HG02763 (cell line): ENCODE data around the gene SEMA6D.

ENCODE experiments used
- ATAC-seq: cut with Tn5 transposase; IDR thresholded peaks from one replicate; pipeline ENCODE4 v1.9.1; 2021; ENCODE audit warnings: mild to moderate bottlenecking, moderate library complexity; ENCODE audit not compliant: unreplicated experiment

SEMA6D gene

DNA sequence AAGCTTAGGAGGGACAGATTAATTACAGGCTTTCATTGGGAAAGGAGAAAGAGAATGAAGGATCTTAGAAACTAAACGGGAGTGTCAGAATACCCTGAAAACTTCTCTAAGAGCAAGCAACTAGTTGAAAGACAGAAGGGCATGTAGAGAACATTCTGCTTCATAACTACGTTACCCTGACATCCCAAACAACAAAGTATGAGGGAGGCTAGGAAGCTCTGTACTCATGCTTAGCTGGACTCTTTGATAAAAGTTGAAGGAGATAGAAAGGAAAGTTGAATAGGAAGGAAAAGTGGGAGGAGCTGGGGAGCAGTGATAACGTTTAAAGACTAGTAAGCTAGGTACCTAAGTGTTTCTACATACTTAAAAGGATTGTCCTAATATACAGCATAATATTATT, 64.2 kb downstream of the SEMA6D start:
- no peak for ATAC-seq

DNA sequence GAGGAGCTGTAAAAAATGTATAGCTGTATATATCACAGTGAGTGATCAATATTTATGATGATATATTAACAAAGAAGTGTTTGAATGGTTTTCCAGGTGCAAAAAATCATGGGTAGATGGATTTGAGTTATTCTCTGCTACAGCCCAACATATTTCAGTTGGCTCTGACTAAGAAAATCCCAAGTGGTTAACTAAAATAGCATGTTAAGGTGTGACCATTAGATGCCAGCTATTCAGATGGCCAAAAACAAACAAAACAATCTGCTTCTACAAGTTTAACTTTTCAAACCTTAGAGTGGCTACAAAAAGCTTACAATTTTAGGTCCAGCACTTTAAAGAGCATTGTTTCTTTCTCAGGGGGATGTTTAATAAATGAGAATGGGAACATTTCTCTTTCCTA, 67.5 kb downstream of the SEMA6D start:
- no peak for ATAC-seq

DNA sequence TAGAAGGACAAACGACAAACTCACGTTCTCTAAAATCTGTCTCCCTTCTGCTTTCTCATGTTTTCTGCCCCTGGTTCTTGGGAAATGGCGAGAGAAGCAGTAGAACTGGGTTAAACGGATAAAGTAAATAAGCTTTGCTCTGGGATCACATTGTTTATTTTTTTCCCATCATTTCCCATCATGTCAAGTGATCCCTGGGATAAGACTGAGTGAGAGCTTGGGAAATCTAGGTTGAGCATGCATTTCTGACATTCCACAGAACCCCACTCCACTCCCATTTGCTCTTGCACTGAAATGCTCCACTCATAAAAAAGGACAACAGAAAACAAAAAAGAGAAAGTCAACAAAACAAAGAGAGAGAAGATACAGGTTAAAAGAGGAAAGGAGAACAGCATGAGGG, 69.1 kb downstream of the SEMA6D start:
- no peak for ATAC-seq

DNA sequence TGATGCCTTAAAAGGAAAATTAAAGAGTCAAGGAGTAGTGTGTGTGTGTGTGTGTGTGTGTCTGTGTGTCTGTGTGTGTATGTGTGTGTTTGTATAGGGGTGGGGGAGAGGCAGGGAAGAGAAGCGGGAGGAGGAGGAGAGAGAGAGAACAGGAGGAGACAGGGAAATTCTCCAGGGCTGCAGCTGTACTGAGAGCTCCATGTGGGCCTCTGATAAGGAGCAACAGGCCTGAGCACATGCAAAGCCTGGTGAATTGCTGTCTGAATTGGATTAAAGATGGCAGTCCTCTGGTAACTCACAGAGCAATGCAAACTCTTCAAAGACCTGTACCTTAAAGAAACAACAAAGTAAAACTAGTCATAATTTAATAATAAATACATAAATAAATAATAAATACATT, 70.6 kb downstream of the SEMA6D start:
- no peak for ATAC-seq

DNA sequence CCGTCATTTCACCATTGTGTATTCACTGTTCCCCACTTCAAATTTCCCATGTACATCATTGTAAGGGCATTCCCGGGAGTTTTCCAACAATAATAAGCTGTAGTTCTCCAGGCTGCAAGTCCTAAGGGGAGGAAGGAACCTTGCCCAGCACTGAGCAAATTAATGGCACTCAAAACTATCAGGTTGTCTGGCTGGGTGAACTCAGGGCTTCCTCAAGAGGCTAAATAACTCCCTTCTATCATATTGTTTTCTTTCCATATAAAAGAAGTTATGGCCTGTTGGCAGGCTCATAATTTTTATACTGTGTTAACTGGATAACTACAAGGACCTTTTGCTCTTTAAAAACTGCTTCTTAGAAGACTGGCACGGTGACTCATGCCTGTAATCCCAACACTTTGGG, 71.4 kb downstream of the SEMA6D start:
- no peak for ATAC-seq

GRCh38 chr15:47791161-47791560, 73.9 kb downstream of the SEMA6D start:
- ATAC-seq = no peak

DNA sequence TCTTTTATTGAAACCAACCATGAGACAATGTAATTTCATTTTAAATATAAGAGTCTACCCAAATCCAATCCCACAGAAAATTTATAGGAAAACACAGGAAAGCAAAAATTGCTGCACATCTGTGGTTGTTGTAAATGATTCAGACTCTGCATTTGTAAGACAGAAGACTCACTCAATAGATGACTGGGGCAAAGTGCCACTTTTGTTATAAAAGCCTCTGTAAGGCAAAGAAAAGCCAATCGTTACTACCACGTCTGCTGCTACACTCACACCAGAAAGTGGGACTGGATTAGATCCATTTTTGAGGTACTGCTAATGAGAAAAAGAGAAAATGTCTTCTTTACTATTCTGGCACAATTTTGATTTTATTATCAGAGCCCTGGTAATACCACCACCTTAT, 74.9 kb downstream of the SEMA6D start:
- no peak for ATAC-seq

- no peak for ATAC-seq
Measured at GRCh38 chr15:47794252-47794914, 77.1 kb downstream of the SEMA6D start.

- ATAC-seq = no peak
Measured at GRCh38 chr15:47795864-47796263, 78.6 kb downstream of the SEMA6D start.

- ATAC-seq = no peak
Measured at GRCh38 chr15:47796339-47796738, 79.0 kb downstream of the SEMA6D start.

GRCh38 chr15:47796830-47797229, 79.5 kb downstream of the SEMA6D start:
- no peak for ATAC-seq

DNA sequence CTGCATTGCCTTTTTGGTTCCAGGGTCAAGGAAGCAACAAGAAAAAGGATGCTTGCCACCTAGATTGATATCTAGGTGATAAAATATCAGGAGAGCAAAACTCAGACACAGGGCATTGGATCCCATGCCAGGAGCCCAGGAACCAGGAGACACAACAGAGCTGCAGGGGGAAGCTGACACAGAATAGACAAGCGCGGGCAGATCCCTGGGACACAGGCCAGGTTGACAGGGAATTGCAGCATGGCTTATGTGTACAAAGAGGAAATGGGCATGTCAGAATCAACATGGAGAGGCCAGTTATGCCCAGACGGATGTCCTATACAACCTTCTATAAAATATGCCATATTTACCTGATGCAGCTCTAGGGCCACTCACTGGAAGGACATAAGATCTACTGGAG, 84.2 kb downstream of the SEMA6D start:
- no peak for ATAC-seq

DNA sequence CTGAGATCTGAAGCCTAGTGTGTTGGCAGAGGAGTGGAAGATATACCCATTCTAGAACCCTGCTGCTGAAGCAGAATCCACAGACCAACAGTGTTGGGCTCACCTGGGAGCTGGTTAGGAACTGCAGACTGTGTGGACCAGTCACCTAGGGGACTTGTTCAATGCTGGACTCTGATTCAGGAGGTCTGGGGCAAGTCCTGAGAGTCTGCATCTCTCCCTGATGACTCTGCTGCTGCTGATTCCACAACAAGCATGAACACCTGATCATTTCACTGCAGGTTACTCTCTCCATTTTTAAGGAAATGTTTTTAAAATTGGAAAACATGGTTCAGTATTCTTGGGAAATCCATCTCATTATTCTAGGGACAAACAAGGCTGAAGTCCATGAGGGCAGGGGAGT, 84.9 kb downstream of the SEMA6D start:
- no peak for ATAC-seq

DNA sequence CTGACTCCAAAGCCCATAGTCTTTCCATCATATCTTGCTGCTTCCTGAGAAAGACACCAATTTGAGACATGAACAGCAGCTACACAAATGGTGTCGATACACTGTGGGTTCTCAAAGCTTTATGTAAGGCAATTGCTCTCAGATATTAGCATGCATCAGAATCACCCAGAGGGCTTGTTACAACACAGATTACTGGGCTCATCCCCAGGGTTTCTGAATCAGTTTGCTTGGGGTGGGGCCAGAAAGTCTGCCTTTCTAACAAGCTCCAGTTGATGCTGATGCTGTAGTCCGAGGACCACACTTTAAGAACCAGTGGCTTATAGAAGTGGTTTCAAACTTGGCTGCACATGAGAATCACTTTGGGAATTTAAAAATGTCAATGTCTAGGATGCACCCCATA, 86.5 kb downstream of the SEMA6D start:
- no peak for ATAC-seq

DNA sequence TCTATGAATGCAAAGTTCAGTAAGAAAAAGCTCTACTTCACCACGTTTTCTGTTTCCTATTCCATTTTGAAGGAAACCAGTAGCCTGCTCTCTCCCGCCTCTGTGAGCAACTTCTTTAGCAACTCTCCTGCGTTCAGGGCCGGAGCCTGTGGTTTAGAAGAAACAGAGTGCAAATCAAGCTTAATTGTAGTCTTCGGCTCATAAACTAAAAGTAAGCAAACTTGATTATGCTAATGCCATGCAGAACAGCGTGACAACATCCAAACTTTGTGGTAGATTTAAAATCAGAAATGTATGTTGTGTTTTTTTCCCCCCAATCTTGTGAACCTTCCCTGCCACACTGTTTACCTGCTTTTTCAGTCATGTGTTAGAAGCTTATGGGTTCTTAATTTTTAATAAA, 87.4 kb downstream of the SEMA6D start:
- ATAC-seq = no peak

GRCh38 chr15:47806008-47806407, 88.7 kb downstream of the SEMA6D start:
- no peak for ATAC-seq

DNA sequence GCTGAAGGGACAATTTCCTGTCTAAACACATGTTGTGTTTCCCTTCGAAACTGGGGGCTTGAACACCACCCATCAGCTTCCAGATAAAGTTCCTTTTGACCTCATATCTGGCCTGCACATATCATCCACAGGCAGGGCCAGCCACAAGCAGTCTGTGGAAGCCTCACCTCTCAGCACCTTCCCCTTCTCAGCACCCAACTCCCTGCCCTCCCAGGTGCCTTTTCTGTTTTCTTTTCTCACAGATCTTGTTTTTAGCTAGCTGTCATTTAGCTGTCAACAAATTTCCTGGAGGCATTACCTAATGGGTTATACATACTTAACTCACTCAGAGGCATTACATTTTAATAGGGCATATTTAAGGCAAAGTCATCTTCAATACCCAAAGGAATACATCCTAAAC, 93.9 kb downstream of the SEMA6D start:
- ATAC-seq = no peak

GRCh38 chr15:47812470-47812999, 95.2 kb downstream of the SEMA6D start:
- ATAC-seq = peak; percentile 62

GRCh38 chr15:47813748-47814384, 96.6 kb downstream of the SEMA6D start:
- ATAC-seq = peak; percentile 80

DNA sequence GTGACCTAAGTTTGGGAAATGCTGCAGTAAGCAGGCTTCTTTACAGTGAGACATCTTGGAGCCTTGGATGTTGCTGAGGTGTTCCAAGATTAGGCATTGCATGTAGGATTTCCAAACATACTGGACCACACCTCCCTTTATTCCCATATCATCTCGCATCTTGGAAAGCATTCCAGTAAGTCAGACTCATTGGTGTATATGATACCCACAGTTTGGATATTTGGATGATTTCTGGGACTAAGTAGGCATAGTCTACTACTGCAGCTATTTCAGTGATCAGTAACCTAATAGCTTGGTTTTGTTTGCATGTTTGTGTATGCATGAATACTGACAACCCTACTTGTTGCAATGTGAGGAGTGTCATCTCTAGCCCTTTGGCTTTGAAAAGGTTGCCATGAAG, 97.3 kb downstream of the SEMA6D start:
- no peak for ATAC-seq

- no peak for ATAC-seq
Measured at GRCh38 chr15:47817969-47818548, 100.8 kb downstream of the SEMA6D start.

- no peak for ATAC-seq
Measured at GRCh38 chr15:47819158-47819557, 101.9 kb downstream of the SEMA6D start.
